Astrocyte (in vitro differentiated cells and primary cell): ENCODE measurements around the gene LHFPL3. TPM values are rescaled to one million over a fixed set of nuclear protein-coding genes. Genes with fewer than 3 reads are reported as not detected.

Experiments used
- DNase-seq: peaks from one replicate; pipeline ENCODE4 v3.0.0-alpha.2; 2010; ENCODE audit warnings: low read depth
- FAIRE-seq: peaks from 2 replicates; lab custom pipeline; 2011; peaks lifted over from hg19 to GRCh38; lab: Jason Lieb, UNC
- H2AFZ ChIP-seq: 2 replicates; pipeline ENCODE4 v1.6.0; 2012; ENCODE audit warnings: low read depth, low read length, inconsistent platforms
- H3K27ac ChIP-seq: 2 replicates; pipeline ENCODE4 v1.5.1; 2011; ENCODE audit warnings: low read depth, low read length, inconsistent platforms
- H3K27me3 ChIP-seq: 2 replicates; pipeline ENCODE4 v1.6.0; 2011; ENCODE audit warnings: low read length, inconsistent platforms; ENCODE audit not compliant: insufficient read depth
- H3K36me3 ChIP-seq: 2 replicates; pipeline ENCODE4 v1.5.1; 2011; ENCODE audit warnings: low read length, inconsistent platforms; ENCODE audit not compliant: insufficient read depth
- H3K4me1 ChIP-seq: 2 replicates; pipeline ENCODE4 v1.5.1; 2011; ENCODE audit warnings: low read length, inconsistent platforms; ENCODE audit not compliant: insufficient read depth
- H3K4me2 ChIP-seq: 2 replicates; pipeline ENCODE4 v1.6.0; 2012; ENCODE audit warnings: low read length, inconsistent platforms
- H3K4me3 ChIP-seq: 2 replicates; pipeline ENCODE4 v1.5.1; 2011; ENCODE audit warnings: low read depth, mild to moderate bottlenecking, low read length, inconsistent platforms; ENCODE audit not compliant: insufficient read depth
- H3K79me2 ChIP-seq: 2 replicates; pipeline ENCODE4 v1.6.0; 2012; ENCODE audit warnings: mild to moderate bottlenecking, low read length, inconsistent platforms; ENCODE audit not compliant: insufficient read depth
- H3K9ac ChIP-seq: 2 replicates; pipeline ENCODE4 v1.6.0; 2012; ENCODE audit warnings: mild to moderate bottlenecking, low read length, inconsistent platforms
- H3K9me3 ChIP-seq: 2 replicates; pipeline ENCODE4 v1.5.1; 2012; ENCODE audit warnings: low read depth, mild to moderate bottlenecking, low read length, inconsistent platforms; ENCODE audit not compliant: insufficient read depth
- H4K20me1 ChIP-seq: 2 replicates; pipeline ENCODE4 v1.6.0; 2012; ENCODE audit warnings: low read length, inconsistent platforms; ENCODE audit not compliant: insufficient read depth
- H3K27ac Mint-ChIP-seq: one replicate; pipeline ENCODE4 v1.8.0; 2021; ENCODE audit warnings: mild to moderate bottlenecking, mixed read lengths; ENCODE audit not compliant: unreplicated experiment
- H3K27me3 Mint-ChIP-seq: one replicate; pipeline ENCODE4 v1.8.0; 2021; ENCODE audit warnings: low read depth, mixed read lengths; ENCODE audit not compliant: unreplicated experiment
- H3K36me3 Mint-ChIP-seq: one replicate; pipeline ENCODE4 v1.8.0; 2021; ENCODE audit warnings: low read depth, mixed read lengths; ENCODE audit not compliant: unreplicated experiment
- H3K4me1 Mint-ChIP-seq: one replicate; pipeline ENCODE4 v1.8.0; 2021; ENCODE audit warnings: low read depth, mixed read lengths; ENCODE audit not compliant: unreplicated experiment
- H3K4me3 Mint-ChIP-seq: one replicate; pipeline ENCODE4 v1.8.0; 2021; ENCODE audit warnings: mild to moderate bottlenecking, moderate library complexity, mixed read lengths; ENCODE audit not compliant: unreplicated experiment
- H3K9me3 Mint-ChIP-seq: one replicate; pipeline ENCODE4 v1.8.0; 2021; ENCODE audit warnings: mild to moderate bottlenecking, mixed read lengths; ENCODE audit not compliant: unreplicated experiment
- CTCF ChIP-seq: IDR thresholded peaks from 2 replicates; pipeline ENCODE4 v1.5.1; 2011; ENCODE audit warnings: low read depth, mild to moderate bottlenecking, inconsistent platforms, low read length, moderate library complexity; ENCODE audit not compliant: insufficient read depth
- EZH2 ChIP-seq: IDR thresholded peaks from 2 replicates; pipeline ENCODE4 v1.6.1; 2012; ENCODE audit warnings: mild to moderate bottlenecking, low read length, inconsistent platforms; ENCODE audit not compliant: insufficient read depth
- total RNA-seq: library from RNA; stranded (reverse); gene quantifications from 2 replicates; pipeline ENCODE4 v1.2.1, GENCODE V29; 2021

The LHFPL3 gene
- total RNA-seq, 1 donor from 2014 or later = not detected

- Histone ChIP-seq H3K27ac (no peak overlapping the region), H3K4me3 (no peak overlapping the region), H3K27me3 (no peaks in the 10 kb centered on the region), H3K4me2 (no peak overlapping the region), H2AFZ (no peak overlapping the region), H3K9ac (no peak overlapping the region), H4K20me1 (no peaks in the 10 kb centered on the region), H3K9me3 (no peaks in the 10 kb centered on the region), H3K36me3 (no peaks in the 10 kb centered on the region), H3K79me2 (no peaks in the 10 kb centered on the region), H3K4me1 (no peaks in the 10 kb centered on the region)
- FAIRE-seq = no peak
- no peak overlapping the region for H3K4me3 Mint-ChIP-seq
- H3K27me3 Mint-ChIP-seq = peaks cover 1% of the 10 kb centered on the region
- DNase-seq = no peak
- H3K27ac Mint-ChIP-seq = no peak overlapping the region
- no peak for TF ChIP-seq EZH2
- no peak for TF ChIP-seq CTCF
- no peaks in the 10 kb centered on the region for H3K9me3 Mint-ChIP-seq
- no peaks in the 10 kb centered on the region for H3K36me3 Mint-ChIP-seq
- no peaks in the 10 kb centered on the region for H3K4me1 Mint-ChIP-seq
These were observed 580.7 kb downstream of the LHFPL3 start for GRCh38 chr7:104909096-104909495.

GRCh38 chr7:104914421-104914820 is 586.0 kb downstream of the LHFPL3 start:
- Histone ChIP-seq H3K27ac (no peak overlapping the region), H3K4me2 (no peak overlapping the region), H3K4me1 (no peaks in the 10 kb centered on the region), H3K27me3 (no peaks in the 10 kb centered on the region), H4K20me1 (no peaks in the 10 kb centered on the region), H3K36me3 (no peaks in the 10 kb centered on the region), H3K4me3 (no peak overlapping the region), H2AFZ (no peak overlapping the region), H3K9ac (no peak overlapping the region), H3K79me2 (no peaks in the 10 kb centered on the region), H3K9me3 (no peaks in the 10 kb centered on the region)
- TF ChIP-seq CTCF (no peak), EZH2 (no peak)
- no peak for DNase-seq
- Mint-ChIP-seq H3K4me1 (no peaks in the 10 kb centered on the region), H3K9me3 (peaks cover 2% of the 10 kb centered on the region), H3K27me3 (peaks cover 9% of the 10 kb centered on the region), H3K27ac (no peak overlapping the region), H3K36me3 (no peaks in the 10 kb centered on the region), H3K4me3 (no peak overlapping the region)
- FAIRE-seq = no peak

- TF ChIP-seq EZH2 (no peak), CTCF (no peak)
- Histone ChIP-seq H2AFZ (no peak overlapping the region), H3K9me3 (no peaks in the 10 kb centered on the region), H3K4me2 (no peak overlapping the region), H3K27ac (no peak overlapping the region), H4K20me1 (no peaks in the 10 kb centered on the region), H3K9ac (no peak overlapping the region), H3K4me3 (no peak overlapping the region), H3K79me2 (no peaks in the 10 kb centered on the region), H3K36me3 (no peaks in the 10 kb centered on the region), H3K27me3 (peaks cover 2% of the 10 kb centered on the region), H3K4me1 (peaks cover 6% of the 10 kb centered on the region)
- Mint-ChIP-seq H3K36me3 (no peaks in the 10 kb centered on the region), H3K9me3 (no peaks in the 10 kb centered on the region), H3K4me1 (peaks cover 5% of the 10 kb centered on the region), H3K4me3 (no peak overlapping the region), H3K27me3 (peaks cover 3% of the 10 kb centered on the region), H3K27ac (no peak overlapping the region)
- FAIRE-seq (no peak), DNase-seq (no peak)
These were observed 593.2 kb downstream of the LHFPL3 start for GRCh38 chr7:104921596-104921995.
